ENCODE results near the gene NR2F1-AS1.

NR2F1-AS1 gene

DNA sequence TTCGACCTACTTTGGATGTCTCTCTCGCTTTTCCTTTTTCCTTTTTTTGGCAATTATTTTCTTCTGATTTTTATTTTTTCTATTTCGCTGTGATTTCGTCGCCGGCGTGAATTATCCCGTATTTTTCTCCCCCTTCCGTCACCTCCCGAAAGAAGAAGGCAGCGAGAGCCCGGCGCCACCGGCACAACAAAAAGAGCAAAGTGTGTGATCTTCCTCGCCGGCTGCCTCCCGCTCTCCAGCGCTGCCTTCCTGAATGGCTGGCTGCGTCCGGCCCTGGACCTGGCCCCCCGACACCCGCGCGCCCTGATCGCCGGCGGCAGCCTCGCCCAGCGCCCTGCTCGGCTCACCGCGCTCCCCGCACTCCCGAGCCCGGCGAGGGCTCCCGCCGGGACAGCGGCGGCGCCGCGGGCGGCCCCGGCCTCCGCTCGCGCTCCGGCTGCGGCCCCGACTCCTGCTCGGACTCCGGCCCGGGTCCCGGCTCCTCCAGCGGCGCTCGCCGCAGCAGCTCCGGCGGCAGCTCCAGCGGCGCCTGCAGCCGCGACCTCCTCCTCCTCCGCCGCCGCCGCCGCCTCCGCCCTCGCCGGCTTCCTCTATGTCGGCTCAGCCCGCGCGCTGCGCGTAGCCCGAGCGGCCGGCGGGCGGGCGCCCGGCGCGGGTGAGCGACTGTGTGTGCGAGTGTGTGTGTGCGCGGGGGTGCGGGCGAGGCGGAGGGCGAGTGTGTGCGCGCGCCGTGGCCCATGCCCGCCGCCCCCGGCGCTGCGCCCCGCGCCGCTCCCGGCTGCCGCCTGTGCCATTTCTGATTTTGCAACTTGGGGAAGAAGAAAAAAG, 3.0 kb upstream of the NR2F1-AS1 start:
- H3K36me3 ChIP-seq (ENCODE audit: control insufficient read depth, insufficient read depth, low read length): no peaks in the 10 kb centered on the region
- H3K27me3 ChIP-seq (ENCODE audit: control insufficient read depth, insufficient read depth, low read length): peaks cover 42% of the 10 kb centered on the region
- no peak overlapping the region for H3K9ac ChIP-seq (ENCODE audit: low read length)
- H3K27ac ChIP-seq (ENCODE audit: low read depth, low read length): no peak overlapping the region
- H3K4me1 ChIP-seq (ENCODE audit: control insufficient read depth, insufficient read depth, low read length): peaks cover 5% of the 10 kb centered on the region
- H3K4me3 ChIP-seq (ENCODE audit: low read length): peak overlapping the region; percentile 61

DNA sequence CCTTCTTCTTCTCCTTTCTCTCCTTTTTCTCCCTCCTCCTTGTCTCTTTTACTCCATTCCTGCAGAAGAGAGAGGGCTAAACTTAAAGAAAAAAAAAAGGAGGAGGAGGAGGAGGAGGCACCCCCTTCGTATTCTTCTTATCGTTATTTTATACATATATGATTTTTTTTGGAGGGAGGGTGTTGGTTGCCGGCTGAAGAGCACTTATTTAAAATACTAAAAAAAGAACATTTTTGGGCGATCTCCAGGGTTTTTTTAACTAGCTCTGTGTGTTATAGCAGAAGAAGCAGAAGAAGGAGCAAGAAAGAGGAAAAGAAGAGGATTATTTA, 2.4 kb upstream of the NR2F1-AS1 start:
- no peak overlapping the region for H3K27ac ChIP-seq (ENCODE audit: low read depth, low read length)

DNA sequence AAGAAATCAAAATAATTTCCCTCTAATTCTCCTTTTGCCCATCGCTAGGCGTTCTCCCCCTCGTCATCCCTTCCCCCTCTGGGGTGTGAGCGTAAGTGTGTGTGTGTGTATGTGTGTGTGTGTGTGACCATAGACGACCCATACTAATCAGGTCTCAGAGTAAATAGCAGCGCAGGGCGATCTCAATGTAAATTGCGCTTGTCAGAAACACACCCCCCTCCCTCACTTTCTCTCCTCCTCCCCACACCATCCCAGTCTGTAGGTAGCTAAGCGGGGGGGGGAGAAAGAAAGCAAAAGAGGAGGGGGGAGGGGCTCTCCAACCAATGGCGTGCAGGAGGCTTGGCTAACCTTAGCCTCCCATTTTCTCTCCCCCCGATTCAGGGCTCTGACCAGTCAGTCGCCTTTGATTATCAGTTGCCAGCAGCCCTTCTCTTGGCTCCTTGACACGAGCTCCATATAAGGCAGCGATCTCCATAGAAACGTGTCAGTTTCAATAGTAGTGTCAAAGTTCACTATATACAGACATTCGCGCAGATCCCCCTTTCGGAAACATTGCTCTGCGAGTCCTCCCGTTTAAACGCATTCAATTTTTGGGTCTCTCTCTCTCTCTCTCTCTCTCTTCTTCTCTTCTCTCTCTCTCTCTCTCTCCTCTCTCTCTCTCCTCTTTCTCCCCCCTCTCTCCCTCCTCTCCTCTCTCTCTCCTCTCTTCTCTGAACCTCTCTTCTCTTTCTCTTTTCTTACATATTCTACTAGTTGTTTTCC, 1.8 kb upstream of the NR2F1-AS1 start, which contains the start of gene NR2F1:
Gene NR2F1 (plus strand): TSS at position 546 of the 762 bp plus-strand sequence. CDS start 1,802 bp downstream, outside the sequence.
- no peak within 1 kb of the TSS for H3K9ac ChIP-seq (ENCODE audit: low read length)

More for the DNA sequence above, 2.4 kb upstream of the NR2F1-AS1 start:
- Histone ChIP-seq H3K9ac (ENCODE audit: low read length) (no peak overlapping the region), H3K27me3 (ENCODE audit: control insufficient read depth, insufficient read depth, low read length) (peaks cover 43% of the 10 kb centered on the region), H3K4me1 (ENCODE audit: control insufficient read depth, insufficient read depth, low read length) (peaks cover 5% of the 10 kb centered on the region), H3K36me3 (ENCODE audit: control insufficient read depth, insufficient read depth, low read length) (no peaks in the 10 kb centered on the region), H3K4me3 (ENCODE audit: low read length) (peak overlapping the region; percentile 61)

DNA sequence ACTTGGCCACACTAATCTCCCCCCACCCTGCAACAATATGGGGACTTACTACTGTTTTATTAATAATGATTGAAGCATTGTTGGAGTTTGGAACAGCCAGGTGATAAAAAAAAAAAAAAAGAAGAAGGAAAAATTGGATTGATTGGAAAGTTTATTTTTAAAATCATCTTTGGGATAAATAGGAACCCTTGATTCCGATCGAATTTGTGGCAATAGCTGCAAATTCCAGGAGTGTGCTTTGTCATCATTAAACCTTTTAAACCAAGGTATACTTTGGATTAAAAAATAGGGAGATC, 1.1 kb upstream of the NR2F1-AS1 start:
- Histone ChIP-seq H3K36me3 (ENCODE audit: control insufficient read depth, insufficient read depth, low read length) (no peaks in the 10 kb centered on the region), H3K27me3 (ENCODE audit: control insufficient read depth, insufficient read depth, low read length) (peaks cover 39% of the 10 kb centered on the region), H3K27ac (ENCODE audit: low read depth, low read length) (no peak overlapping the region), H3K9ac (ENCODE audit: low read length) (no peak overlapping the region), H3K4me1 (ENCODE audit: control insufficient read depth, insufficient read depth, low read length) (peaks cover 5% of the 10 kb centered on the region), H3K4me3 (ENCODE audit: low read length) (no peak overlapping the region)

More for the DNA sequence above, 1.8 kb upstream of the NR2F1-AS1 start, which contains the start of gene NR2F1:
- H3K27ac ChIP-seq (ENCODE audit: low read depth, low read length): no peak within 1 kb of the TSS
- H3K4me3 ChIP-seq (ENCODE audit: low read length): peak within 1 kb of the TSS; percentile 61
- H3K36me3 ChIP-seq (ENCODE audit: control insufficient read depth, insufficient read depth, low read length): no peaks in the 10 kb centered on the region
- H3K4me1 ChIP-seq (ENCODE audit: control insufficient read depth, insufficient read depth, low read length): peaks cover 5% of the 10 kb centered on the region
- peaks cover 43% of the 10 kb centered on the region for H3K27me3 ChIP-seq (ENCODE audit: control insufficient read depth, insufficient read depth, low read length)

DNA sequence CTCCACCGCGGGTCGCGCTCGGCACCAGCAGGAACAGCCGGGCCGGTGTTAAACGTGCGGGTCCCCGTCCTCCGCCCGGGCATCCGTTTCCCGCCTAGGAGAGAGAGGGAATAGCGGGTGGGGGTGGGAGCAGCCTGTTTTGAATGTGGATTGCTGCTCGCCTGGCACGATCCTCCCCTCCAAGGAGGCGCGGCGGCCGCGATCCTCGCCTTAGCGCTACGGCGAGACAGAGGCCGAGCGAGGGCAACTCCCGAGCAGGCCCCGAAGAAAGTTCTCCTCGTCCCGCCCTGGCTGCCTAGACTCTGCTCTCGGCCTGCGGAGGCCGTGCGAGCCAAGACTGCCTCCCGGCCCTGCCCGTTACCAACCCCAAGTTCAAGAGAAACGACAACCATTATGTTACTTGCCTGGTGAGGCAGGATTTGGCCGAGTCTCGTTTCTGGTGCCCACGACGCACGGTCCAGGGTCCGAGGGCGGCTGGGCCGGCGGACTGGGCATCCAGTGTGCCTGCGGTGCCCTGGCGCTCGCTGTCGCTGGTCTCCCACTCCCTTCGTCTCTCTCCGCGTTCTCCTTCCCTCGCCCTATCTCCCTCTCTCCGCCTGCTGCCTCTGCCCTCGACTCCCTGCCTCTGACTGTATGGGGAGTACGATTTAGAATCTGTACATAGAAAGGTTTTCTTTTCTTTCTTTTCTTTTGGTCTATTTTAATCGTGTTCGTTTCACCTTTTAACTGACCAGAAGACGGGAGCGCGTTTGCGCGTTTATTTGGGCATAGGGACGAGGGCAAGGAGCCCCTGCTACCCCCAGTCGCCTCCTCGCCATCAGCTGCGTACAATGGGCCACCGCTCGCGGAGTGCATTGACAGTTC, 724 bp downstream of the NR2F1-AS1 start:
- Histone ChIP-seq H3K27ac (ENCODE audit: low read depth, low read length) (peak overlapping the region; percentile 38), H3K9ac (ENCODE audit: low read length) (peak overlapping the region; percentile 32), H3K27me3 (ENCODE audit: control insufficient read depth, insufficient read depth, low read length) (peaks cover 36% of the 10 kb centered on the region), H3K4me3 (ENCODE audit: low read length) (peak overlapping the region; percentile 76), H3K36me3 (ENCODE audit: control insufficient read depth, insufficient read depth, low read length) (no peaks in the 10 kb centered on the region), H3K4me1 (ENCODE audit: control insufficient read depth, insufficient read depth, low read length) (peaks cover 5% of the 10 kb centered on the region)

DNA sequence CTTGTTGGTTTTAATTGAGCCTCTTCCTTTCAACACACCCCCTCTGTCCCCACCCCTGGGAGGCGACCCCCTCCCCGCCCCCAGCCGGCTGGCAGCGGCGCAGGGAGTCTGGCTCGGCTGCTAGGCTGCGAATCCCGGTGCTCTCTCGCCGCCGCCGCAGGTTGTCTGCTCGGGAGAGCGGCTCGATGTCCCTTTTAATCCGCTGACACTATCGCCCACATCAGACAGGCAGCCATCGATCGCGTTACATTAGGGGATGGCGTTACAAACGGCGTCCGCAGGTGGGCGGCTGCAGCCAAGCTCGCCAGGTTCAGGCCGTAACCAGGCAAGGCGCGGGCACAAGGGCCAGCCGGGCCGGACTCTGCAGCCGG, 1.3 kb downstream of the NR2F1-AS1 start:
- Histone ChIP-seq H3K9ac (ENCODE audit: low read length) (peak overlapping the region; percentile 40), H3K36me3 (ENCODE audit: control insufficient read depth, insufficient read depth, low read length) (no peaks in the 10 kb centered on the region), H3K4me3 (ENCODE audit: low read length) (peak overlapping the region; percentile 76), H3K4me1 (ENCODE audit: control insufficient read depth, insufficient read depth, low read length) (peaks cover 5% of the 10 kb centered on the region), H3K27me3 (ENCODE audit: control insufficient read depth, insufficient read depth, low read length) (peaks cover 40% of the 10 kb centered on the region), H3K27ac (ENCODE audit: low read depth, low read length) (peak overlapping the region; percentile 38)

DNA sequence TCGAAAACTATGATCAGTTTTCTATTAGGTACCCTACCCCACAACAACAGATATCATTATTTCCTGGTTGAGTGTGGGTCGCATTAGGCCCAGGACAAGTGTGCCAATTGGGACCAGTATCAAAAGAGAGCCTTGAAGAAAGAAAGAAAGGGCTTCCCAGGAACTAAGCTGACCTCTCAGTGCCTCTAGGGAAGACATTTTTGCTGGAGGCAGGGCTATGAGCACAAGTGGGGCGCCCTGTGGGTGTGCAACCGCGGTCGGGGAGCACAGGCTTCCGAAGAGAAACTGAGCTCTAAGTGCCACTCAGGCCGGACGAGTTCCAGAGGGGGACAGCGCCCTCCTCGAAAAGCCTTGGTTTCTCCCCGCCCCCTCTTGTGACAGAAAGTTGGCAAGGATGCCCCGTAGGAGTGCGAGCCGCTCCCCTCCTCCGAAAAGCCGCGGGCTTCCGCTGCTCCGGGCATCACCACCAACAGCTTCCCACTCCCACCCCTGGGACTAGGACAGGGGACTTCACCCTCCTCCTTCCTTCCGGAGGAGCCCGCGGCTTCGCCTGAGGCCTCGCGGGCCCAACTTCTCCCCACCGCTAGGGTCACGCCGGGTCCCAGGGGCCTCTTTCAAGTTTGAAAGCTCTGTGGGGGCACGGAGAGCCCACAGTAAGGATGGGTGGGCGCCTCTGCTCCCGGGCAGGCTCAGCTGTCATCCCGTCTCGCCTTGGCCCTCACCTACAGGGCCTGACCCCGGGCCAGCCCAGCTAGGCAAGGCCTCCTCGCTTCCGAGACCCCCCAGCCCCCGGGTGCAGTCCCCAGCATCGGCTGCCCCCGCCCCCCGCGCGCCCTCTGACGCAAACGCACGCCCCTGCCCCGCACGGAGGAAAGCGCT, 2.0 kb downstream of the NR2F1-AS1 start:
- Histone ChIP-seq H3K27me3 (ENCODE audit: control insufficient read depth, insufficient read depth, low read length) (peaks cover 40% of the 10 kb centered on the region), H3K27ac (ENCODE audit: low read depth, low read length) (peak overlapping the region; percentile 38), H3K4me3 (ENCODE audit: low read length) (peak overlapping the region; percentile 52), H3K9ac (ENCODE audit: low read length) (no peak overlapping the region), H3K36me3 (ENCODE audit: control insufficient read depth, insufficient read depth, low read length) (no peaks in the 10 kb centered on the region), H3K4me1 (ENCODE audit: control insufficient read depth, insufficient read depth, low read length) (peaks cover 5% of the 10 kb centered on the region)

DNA sequence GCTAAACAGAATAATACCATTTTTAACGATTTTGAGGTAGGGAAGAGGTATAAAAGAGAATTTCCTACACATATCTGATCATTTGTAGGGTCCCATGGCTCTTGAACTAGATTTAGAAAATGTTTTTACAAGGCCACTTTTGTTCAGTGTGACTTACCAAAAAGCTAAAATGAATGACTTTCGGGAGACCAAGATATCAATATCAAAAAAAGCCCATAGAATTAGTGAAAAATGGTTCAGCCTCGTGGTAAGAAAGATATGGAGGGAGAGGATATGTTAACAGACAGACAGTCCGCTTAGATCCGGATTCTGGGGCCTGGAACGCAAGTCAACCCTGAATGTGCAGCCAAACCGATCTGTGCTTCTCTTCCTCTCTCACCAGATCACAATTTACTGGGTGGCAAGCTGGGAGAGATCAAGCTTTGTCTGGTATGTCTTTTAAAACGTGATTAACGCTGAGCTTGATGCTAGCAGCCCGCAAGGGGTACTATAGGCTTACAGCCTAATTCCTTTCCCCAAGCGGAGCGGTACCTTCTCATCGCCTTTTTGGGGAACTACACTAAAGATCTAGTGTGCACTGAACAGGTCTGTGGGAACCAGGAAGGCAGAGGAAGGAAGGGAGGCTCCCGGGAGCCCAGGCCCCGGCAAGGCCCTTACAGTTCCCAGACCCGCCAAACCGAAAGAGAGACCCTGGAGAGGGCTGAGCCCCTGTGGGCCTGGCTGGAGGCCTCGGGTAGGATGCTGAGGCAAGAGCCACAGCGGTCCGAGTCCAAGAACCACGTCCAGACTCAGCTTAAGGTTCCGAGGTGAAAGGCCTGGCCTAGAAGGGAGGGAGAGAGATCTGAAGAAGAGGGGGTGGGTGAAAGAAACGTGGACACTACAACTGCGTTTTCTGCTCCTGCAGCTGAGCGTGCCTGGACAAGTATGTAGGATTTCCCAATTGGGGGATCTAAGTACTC, 2.9 kb downstream of the NR2F1-AS1 start:
- Histone ChIP-seq H3K36me3 (ENCODE audit: control insufficient read depth, insufficient read depth, low read length) (no peaks in the 10 kb centered on the region), H3K27me3 (ENCODE audit: control insufficient read depth, insufficient read depth, low read length) (peaks cover 39% of the 10 kb centered on the region), H3K27ac (ENCODE audit: low read depth, low read length) (peak overlapping the region; percentile 47), H3K9ac (ENCODE audit: low read length) (no peak overlapping the region), H3K4me3 (ENCODE audit: low read length) (peak overlapping the region; percentile 52), H3K4me1 (ENCODE audit: control insufficient read depth, insufficient read depth, low read length) (peaks cover 5% of the 10 kb centered on the region)

DNA sequence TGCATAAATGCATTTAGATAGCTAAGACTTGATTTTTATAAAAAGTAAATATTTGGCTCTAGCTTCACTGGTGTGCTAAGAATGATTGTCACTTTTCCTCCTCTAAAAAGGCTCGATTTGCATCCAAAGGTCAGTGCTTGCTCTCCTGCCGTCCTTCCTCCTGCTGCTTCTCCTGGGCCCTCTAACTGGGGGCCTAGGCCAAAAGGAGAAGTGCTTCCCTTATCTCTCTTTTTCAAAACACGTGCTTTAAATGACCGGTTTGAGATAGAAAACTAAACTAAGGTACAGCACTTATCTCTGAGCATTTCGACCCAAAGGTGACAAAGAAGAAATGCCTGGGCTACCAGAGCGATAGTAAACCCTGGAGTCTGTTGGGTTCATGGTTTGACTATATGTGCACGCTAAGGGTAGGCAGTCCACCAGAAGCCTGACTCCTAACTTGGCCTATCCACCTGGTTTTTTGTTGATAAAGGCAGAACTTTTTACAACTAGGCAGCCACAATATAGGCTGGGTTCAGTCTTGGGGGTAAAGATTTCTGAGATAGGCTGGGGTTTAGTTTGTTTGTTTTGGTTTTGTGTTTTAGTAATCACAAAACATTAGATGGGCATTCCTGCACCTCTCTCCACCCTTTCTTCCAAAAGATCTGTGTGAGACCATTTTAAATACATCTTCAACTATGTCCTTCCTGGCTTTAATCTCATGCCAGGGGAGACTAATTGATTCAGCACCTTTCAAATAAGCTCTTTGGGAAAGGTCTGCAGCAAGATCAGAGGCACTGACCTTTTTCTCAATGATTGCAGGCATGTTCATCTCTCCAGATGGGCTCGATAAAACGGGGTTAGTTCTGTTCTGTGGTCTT, 3.8 kb downstream of the NR2F1-AS1 start:
- peaks cover 37% of the 10 kb centered on the region for H3K27me3 ChIP-seq (ENCODE audit: control insufficient read depth, insufficient read depth, low read length)
- no peak overlapping the region for H3K4me3 ChIP-seq (ENCODE audit: low read length)
- no peak overlapping the region for H3K27ac ChIP-seq (ENCODE audit: low read depth, low read length)
- H3K9ac ChIP-seq (ENCODE audit: low read length): no peak overlapping the region
- no peaks in the 10 kb centered on the region for H3K36me3 ChIP-seq (ENCODE audit: control insufficient read depth, insufficient read depth, low read length)
- peaks cover 3% of the 10 kb centered on the region for H3K4me1 ChIP-seq (ENCODE audit: control insufficient read depth, insufficient read depth, low read length)
